K562 (cell line): Measurements from ENCODE around the gene NLRC3. TPM values are rescaled to one million over a fixed set of nuclear protein-coding genes. Genes with fewer than 3 reads are reported as not detected.
A peak's percentile ranks its signal among the peaks of the same experiment; 100 is the strongest.

Source experiments
- ATAC-seq: fragments of 200-7000 bp; cut with Tn5 transposase; 3 replicates; pipeline ENCODE4 v1.9.1; 2020; ENCODE audit warnings: moderate library complexity
- BruUV-seq: library from RNA; stranded (reverse); fragments of 400-500 nt; replicated peaks from 2 replicates; lab custom pipeline; 2021; lab: Mats Ljungman, UMichigan
- CTCF ChIA-PET: fragments of 300-600 bp; formaldehyde crosslinking; extraction: SDS; loops from one replicate; lab custom pipeline; 2021; ENCODE audit warnings: low intra/inter-chr PET ratio; lab: Yijun Ruan, JAX
- POLR2A ChIA-PET: fragments of 300-600, 350-650 bp; sonication (Branson Sonifier 250); formaldehyde crosslinking; extraction: SDS; loops from one replicate; lab custom pipeline; 2021; ENCODE audit warnings: antibody characterized with exemption, inconsistent platforms; lab: Yijun Ruan, JAX
- DNase-seq, 4 experiments: peaks; one replicate each; pipeline versions ENCODE4 v3.0.0 to v3.0.0-alpha.2; 2011 to 2018; ENCODE audit warnings: low spot score in 3 of 4, mixed read lengths in 3 of 4; ENCODE audit errors: extremely low read depth in 1 of 4
- FAIRE-seq: peaks from 2 replicates; lab custom pipeline; 2011; peaks lifted over from hg19 to GRCh38; lab: Jason Lieb, UNC
- H2AFZ ChIP-seq: 2 replicates; pipeline ENCODE4 v1.6.0; 2011; ENCODE audit warnings: low read depth, low read length, control low read depth, inconsistent platforms
- H3K27ac ChIP-seq: fragments of 200-600 bp; 3 replicates; pipeline ENCODE4 v1.8.0; 2011; ENCODE audit warnings: low read depth, mild to moderate bottlenecking, control low read depth, inconsistent platforms, low read length, moderate library complexity, mixed read lengths; ENCODE audit errors: extremely low read depth
- H3K27me3 ChIP-seq, 2 experiments: fragments of 300-600 bp in 1 of 2; 2 replicates in 1 of 2; 3 replicates in 1 of 2; pipeline versions ENCODE4 v1.6.0 to v1.8.0; 2011; ENCODE audit warnings: inconsistent platforms in 2 of 2, low read length in 2 of 2, mild to moderate bottlenecking in 1 of 2, mixed read lengths in 1 of 2, moderate library complexity in 1 of 2; ENCODE audit not compliant: control insufficient read depth in 2 of 2, insufficient read depth in 2 of 2
- H3K36me3 ChIP-seq: fragments of 300-600 bp; 3 replicates; pipeline ENCODE4 v1.8.0; 2011; ENCODE audit warnings: mild to moderate bottlenecking, low read length, inconsistent platforms; ENCODE audit not compliant: control insufficient read depth, insufficient read depth
- H3K4me1 ChIP-seq, 2 experiments: fragments of 200-600 bp in 1 of 2; replicated peaks in 1 of 2; 2 replicates in 1 of 2; 3 replicates in 1 of 2; pipeline versions ENCODE4 v1.5.1 to v1.8.0; 2011; ENCODE audit warnings: inconsistent platforms in 2 of 2, low read length in 2 of 2, mild to moderate bottlenecking in 1 of 2, mixed read lengths in 1 of 2, moderate library complexity in 1 of 2; ENCODE audit not compliant: control insufficient read depth in 2 of 2, insufficient read depth in 2 of 2
- H3K4me2 ChIP-seq: 2 replicates; pipeline ENCODE4 v1.6.1; 2011; ENCODE audit warnings: low read length, control low read depth, inconsistent platforms, mixed read lengths; ENCODE audit not compliant: insufficient read depth
- H3K4me3 ChIP-seq: fragments of 200-600 bp; sonication (generic), shearing (Covaris generic); 2 replicates; pipeline ENCODE4 v1.5.1; 2016; ENCODE audit warnings: control low read depth, inconsistent platforms
- H3K79me2 ChIP-seq: fragments of 200-600 bp; 3 replicates; pipeline ENCODE4 v1.8.0; 2011; ENCODE audit warnings: low read length, inconsistent platforms; ENCODE audit not compliant: control insufficient read depth, insufficient read depth
- H3K9ac ChIP-seq, 2 experiments: 2 replicates each; pipeline versions ENCODE4 v1.6.0 to v1.6.1; 2011; ENCODE audit warnings: low read depth in 2 of 2, low read length in 2 of 2, control low read depth in 1 of 2, inconsistent platforms in 1 of 2, mild to moderate bottlenecking in 1 of 2, mixed read lengths in 1 of 2; ENCODE audit not compliant: insufficient read depth in 1 of 2
- H3K9me1 ChIP-seq: one replicate; pipeline ENCODE4 v1.6.0; 2011; ENCODE audit warnings: inconsistent platforms, mild to moderate bottlenecking, low read length, moderate library complexity; ENCODE audit not compliant: control insufficient read depth, insufficient read depth
- H3K9me3 ChIP-seq: replicated peaks from 2 replicates; pipeline ENCODE4 v1.5.1; 2011; ENCODE audit warnings: low read depth, low read length, inconsistent platforms; ENCODE audit not compliant: control insufficient read depth, insufficient read depth
- H4K20me1 ChIP-seq: replicated peaks from 2 replicates; pipeline ENCODE4 v1.6.1; 2011; ENCODE audit warnings: low read length, inconsistent platforms, mixed read lengths; ENCODE audit not compliant: control insufficient read depth, insufficient read depth
- ARID2 ChIP-seq: fragments of 450-650 bp; IDR thresholded peaks from 2 replicates; pipeline ENCODE4 v1.6.1; 2017; ENCODE audit warnings: antibody characterized with exemption, mild to moderate bottlenecking
- ASH1L ChIP-seq: fragments of 450-650 bp; IDR thresholded peaks from 2 replicates; pipeline ENCODE4 v1.6.1; 2018; ENCODE audit warnings: borderline replicate concordance, mild to moderate bottlenecking, low read depth; ENCODE audit not compliant: partially characterized antibody
- HNRNPUL1 ChIP-seq: fragments of 200-400 bp; formaldehyde crosslinking; IDR thresholded peaks from 2 replicates; pipeline ENCODE4 v1.6.1; 2017; ENCODE audit warnings: low read length
- MEF2D ChIP-seq: conservative IDR thresholded peaks from 2 replicates; pipeline ENCODE4 v1.6.1; 2016; ENCODE audit warnings: low read depth, missing genetic modification characterization, missing compliant biosample characterization
- NFATC3 ChIP-seq: fragments of 450-650 bp; IDR thresholded peaks from 2 replicates; pipeline ENCODE4 v1.6.1; 2017; ENCODE audit warnings: mild to moderate bottlenecking
- PCBP1 ChIP-seq: fragments of 200-400 bp; formaldehyde crosslinking; IDR thresholded peaks from 2 replicates; pipeline ENCODE4 v1.6.1; 2018; ENCODE audit warnings: mild to moderate bottlenecking, low read depth, low read length; ENCODE audit not compliant: poor library complexity, severe bottlenecking
- ZC3H8 ChIP-seq: fragments of 450-650 bp; IDR thresholded peaks from 2 replicates; pipeline ENCODE4 v1.6.1; 2017
- ZNF695 ChIP-seq: fragments of 450-650 bp; formaldehyde crosslinking; IDR thresholded peaks from 2 replicates; pipeline ENCODE4 v1.4.0; 2020; ENCODE audit warnings: mild to moderate bottlenecking, moderate library complexity
- ZNF780A ChIP-seq: fragments of 250-450 bp; sonication (Bioruptor Pico); IDR thresholded peaks from 2 replicates; pipeline ENCODE4 v1.5.0; 2021; ENCODE audit warnings: mild to moderate bottlenecking
- WGBS: fragments of 100-300 bp; shearing (Covaris generic); methylation state at CpG from one replicate; pipeline ENCODE4 v1.1.6; 2016; ENCODE audit warnings: low coverage, mixed read lengths; ENCODE audit not compliant: insufficient coverage; ENCODE audit errors: missing lambda C conversion rate; 5-methylcytosine and 5-hydroxymethylcytosine counted together
- in situ Hi-C: fragments of 300-500 bp; cut with MboI; formaldehyde crosslinking; loops from 4 replicates; pipeline ENCODE4 v1.15.0; 2018; ENCODE audit warnings: inconsistent platforms, mixed read lengths
- intact Hi-C: fragments of 100-400 bp; cut with micrococcal nuclease; formaldehyde crosslinking; loops from 2 replicates; pipeline ENCODE4 v1.14.2; 2022
- polyA plus RNA-seq, 8 experiments: library from polyadenylated mRNA; depleted of rRNA in 4 of 8; stranded (reverse) in 5 of 8; unstranded in 3 of 8; fragments of >200 nt; fragmentation: Nextera tagmentation in 2 of 8; fragmentation: Illumina TruSeq in 1 of 8; extraction: Ambion mirVana in 2 of 8; extraction: Trizol in 1 of 8; gene quantifications; 2 replicates each; pipeline versions ENCODE4 v1.2.1 to v1.2.3, GENCODE V29; 2011 to 2014; ENCODE audit warnings: inconsistent platforms in 1 of 8, missing spikeins in 1 of 8
- total RNA-seq, 7 experiments: library from RNA; depleted of rRNA in 6 of 7; stranded (reverse); fragments of >200 nt in 6 of 7; fragmentation: Illumina TruSeq in 2 of 7; extraction: Trizol in 2 of 7; gene quantifications; 2 replicates each; pipeline versions ENCODE4 v1.2.1 to v1.2.3, GENCODE V29; 2011 to 2021; ENCODE audit warnings: low replicate concordance in 1 of 7
- TF ChIP-seq, protein P1 (sequence below): fragments of 250-450 bp; sonication (Bioruptor Pico); IDR thresholded peaks from 2 replicates; pipeline ENCODE4 v1.4.0; 2020; ENCODE audit warnings: mild to moderate bottlenecking, moderate library complexity

NLRC3 gene
- total and polyA plus RNA-seq, 9 of the 15 experiments (the other 6 are each of a cell fraction or from before 2014, with no cell fraction given): 0.03 to 0.13 (median 0.03) TPM; not detected in 4

- ATAC-seq: no peak
- Histone ChIP-seq H3K27me3 (no peaks in the 10 kb centered on the region), H3K9me1 (no peaks in the 10 kb centered on the region), H2AFZ (no peak overlapping the region), H3K4me1 (peaks cover 2 to 27% of the 10 kb centered on the region in 2 experiments; a peak in 3 of 5 replicates), H4K20me1 (no peaks in the 10 kb centered on the region), H3K36me3 (no peaks in the 10 kb centered on the region), H3K79me2 (no peaks in the 10 kb centered on the region), H3K4me3 (peak overlapping the region; percentile 57; the same call in 1 of the 2 replicates), H3K27ac (no peak overlapping the region), H3K9ac (no peak overlapping the region; a peak in 1 of 4 replicates), H3K9me3 (0 out of 2 replicates have a peak, but pooled peaks cover 4% of the 10 kb centered on the region), H3K4me2 (no peak overlapping the region)
- 86% methylated on average over 22 of the region's 22 CpGs for WGBS
- CTCF ChIA-PET: interaction anchor here (0.5 kb wide), 1 partner anchor 363 kb away, joined by 3 read pairs; no protein-coding TSS in a partner anchor
- DNase-seq: no peak
- intact Hi-C loops: loop anchor here (5.0 to 10.0 kb wide), 2 partner anchors 240 to 317 kb away; partner anchors contain the start of gene OR1F1
- in situ Hi-C loops: no loop called here
- POLR2A ChIA-PET: interaction anchor here (0.6 to 1.3 kb wide), 3 partner anchors 9 to 318 kb away, joined by 3 to 5 read pairs (median 3); partner anchors contain the start of gene ZNF263
- no peak for FAIRE-seq
- no TSS peak for BruUV-seq
- TF ChIP-seq HNRNPUL1 (no peak), NFATC3 (no peak), ARID2 (no peak), ZC3H8 (no peak), PCBP1 (no peak), MEF2D (tag) (no peak), ZNF695 (no peak), ASH1L (no peak), ZNF780A (CRISPR knock-in tag) (no peak)
- TF ChIP-seq, protein P1, sequence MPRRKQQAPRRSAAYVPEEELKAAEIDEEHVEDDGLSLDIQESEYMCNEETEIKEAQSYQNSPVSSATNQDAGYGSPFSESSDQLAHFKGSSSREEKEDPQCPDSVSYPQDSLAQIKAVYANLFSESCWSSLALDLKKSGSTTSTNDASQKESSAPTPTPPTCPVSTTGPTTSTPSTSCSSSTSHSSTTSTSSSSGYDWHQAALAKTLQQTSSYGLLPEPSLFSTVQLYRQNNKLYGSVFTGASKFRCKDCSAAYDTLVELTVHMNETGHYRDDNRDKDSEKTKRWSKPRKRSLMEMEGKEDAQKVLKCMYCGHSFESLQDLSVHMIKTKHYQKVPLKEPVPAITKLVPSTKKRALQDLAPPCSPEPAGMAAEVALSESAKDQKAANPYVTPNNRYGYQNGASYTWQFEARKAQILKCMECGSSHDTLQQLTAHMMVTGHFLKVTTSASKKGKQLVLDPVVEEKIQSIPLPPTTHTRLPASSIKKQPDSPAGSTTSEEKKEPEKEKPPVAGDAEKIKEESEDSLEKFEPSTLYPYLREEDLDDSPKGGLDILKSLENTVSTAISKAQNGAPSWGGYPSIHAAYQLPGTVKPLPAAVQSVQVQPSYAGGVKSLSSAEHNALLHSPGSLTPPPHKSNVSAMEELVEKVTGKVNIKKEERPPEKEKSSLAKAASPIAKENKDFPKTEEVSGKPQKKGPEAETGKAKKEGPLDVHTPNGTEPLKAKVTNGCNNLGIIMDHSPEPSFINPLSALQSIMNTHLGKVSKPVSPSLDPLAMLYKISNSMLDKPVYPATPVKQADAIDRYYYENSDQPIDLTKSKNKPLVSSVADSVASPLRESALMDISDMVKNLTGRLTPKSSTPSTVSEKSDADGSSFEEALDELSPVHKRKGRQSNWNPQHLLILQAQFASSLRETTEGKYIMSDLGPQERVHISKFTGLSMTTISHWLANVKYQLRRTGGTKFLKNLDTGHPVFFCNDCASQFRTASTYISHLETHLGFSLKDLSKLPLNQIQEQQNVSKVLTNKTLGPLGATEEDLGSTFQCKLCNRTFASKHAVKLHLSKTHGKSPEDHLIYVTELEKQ: no peak
Measured at GRCh38 chr16:3501783-3502400, 75.3 kb downstream of the NLRC3 start.
